K562 (cell line): ENCODE measurements around the gene LONRF3. TPM values are rescaled to one million over a fixed set of nuclear protein-coding genes. Genes with fewer than 3 reads are reported as not detected.

Experiments
- ATAC-seq: fragments of 200-7000 bp; cut with Tn5 transposase; 3 replicates; pipeline ENCODE4 v1.9.1; 2020; ENCODE audit warnings: moderate library complexity
- BruUV-seq: library from RNA; stranded (reverse); fragments of 400-500 nt; replicated peaks from 2 replicates; lab custom pipeline; 2021; lab: Mats Ljungman, UMichigan
- CTCF ChIA-PET: fragments of 300-600 bp; formaldehyde crosslinking; extraction: SDS; loops from one replicate; lab custom pipeline; 2021; ENCODE audit warnings: low intra/inter-chr PET ratio; lab: Yijun Ruan, JAX
- POLR2A ChIA-PET: fragments of 300-600, 350-650 bp; sonication (Branson Sonifier 250); formaldehyde crosslinking; extraction: SDS; loops from one replicate; lab custom pipeline; 2021; ENCODE audit warnings: antibody characterized with exemption, inconsistent platforms; lab: Yijun Ruan, JAX
- DNase-seq, 4 experiments: peaks; one replicate each; pipeline versions ENCODE4 v3.0.0 to v3.0.0-alpha.2; 2011 to 2018; ENCODE audit warnings: low spot score in 3 of 4, mixed read lengths in 3 of 4; ENCODE audit errors: extremely low read depth in 1 of 4
- FAIRE-seq: peaks from 2 replicates; lab custom pipeline; 2011; peaks lifted over from hg19 to GRCh38; lab: Jason Lieb, UNC
- H2AFZ ChIP-seq: 2 replicates; pipeline ENCODE4 v1.6.0; 2011; ENCODE audit warnings: low read depth, low read length, control low read depth, inconsistent platforms
- H3K27ac ChIP-seq: fragments of 200-600 bp; 3 replicates; pipeline ENCODE4 v1.8.0; 2011; ENCODE audit warnings: low read depth, mild to moderate bottlenecking, control low read depth, inconsistent platforms, low read length, moderate library complexity, mixed read lengths; ENCODE audit errors: extremely low read depth
- H3K27me3 ChIP-seq, 2 experiments: fragments of 300-600 bp in 1 of 2; 2 replicates in 1 of 2; 3 replicates in 1 of 2; pipeline versions ENCODE4 v1.6.0 to v1.8.0; 2011; ENCODE audit warnings: inconsistent platforms in 2 of 2, low read length in 2 of 2, mild to moderate bottlenecking in 1 of 2, mixed read lengths in 1 of 2, moderate library complexity in 1 of 2; ENCODE audit not compliant: control insufficient read depth in 2 of 2, insufficient read depth in 2 of 2
- H3K36me3 ChIP-seq: fragments of 300-600 bp; 3 replicates; pipeline ENCODE4 v1.8.0; 2011; ENCODE audit warnings: mild to moderate bottlenecking, low read length, inconsistent platforms; ENCODE audit not compliant: control insufficient read depth, insufficient read depth
- H3K4me1 ChIP-seq, 2 experiments: fragments of 200-600 bp in 1 of 2; replicated peaks in 1 of 2; 2 replicates in 1 of 2; 3 replicates in 1 of 2; pipeline versions ENCODE4 v1.5.1 to v1.8.0; 2011; ENCODE audit warnings: inconsistent platforms in 2 of 2, low read length in 2 of 2, mild to moderate bottlenecking in 1 of 2, mixed read lengths in 1 of 2, moderate library complexity in 1 of 2; ENCODE audit not compliant: control insufficient read depth in 2 of 2, insufficient read depth in 2 of 2
- H3K4me2 ChIP-seq: 2 replicates; pipeline ENCODE4 v1.6.1; 2011; ENCODE audit warnings: low read length, control low read depth, inconsistent platforms, mixed read lengths; ENCODE audit not compliant: insufficient read depth
- H3K4me3 ChIP-seq: fragments of 200-600 bp; sonication (generic), shearing (Covaris generic); 2 replicates; pipeline ENCODE4 v1.5.1; 2016; ENCODE audit warnings: control low read depth, inconsistent platforms
- H3K79me2 ChIP-seq: fragments of 200-600 bp; 3 replicates; pipeline ENCODE4 v1.8.0; 2011; ENCODE audit warnings: low read length, inconsistent platforms; ENCODE audit not compliant: control insufficient read depth, insufficient read depth
- H3K9ac ChIP-seq, 2 experiments: 2 replicates each; pipeline versions ENCODE4 v1.6.0 to v1.6.1; 2011; ENCODE audit warnings: low read depth in 2 of 2, low read length in 2 of 2, control low read depth in 1 of 2, inconsistent platforms in 1 of 2, mild to moderate bottlenecking in 1 of 2, mixed read lengths in 1 of 2; ENCODE audit not compliant: insufficient read depth in 1 of 2
- H3K9me1 ChIP-seq: one replicate; pipeline ENCODE4 v1.6.0; 2011; ENCODE audit warnings: inconsistent platforms, mild to moderate bottlenecking, low read length, moderate library complexity; ENCODE audit not compliant: control insufficient read depth, insufficient read depth
- H3K9me3 ChIP-seq: replicated peaks from 2 replicates; pipeline ENCODE4 v1.5.1; 2011; ENCODE audit warnings: low read depth, low read length, inconsistent platforms; ENCODE audit not compliant: control insufficient read depth, insufficient read depth
- H4K20me1 ChIP-seq: replicated peaks from 2 replicates; pipeline ENCODE4 v1.6.1; 2011; ENCODE audit warnings: low read length, inconsistent platforms, mixed read lengths; ENCODE audit not compliant: control insufficient read depth, insufficient read depth
- BCL6 ChIP-seq: fragments of 250-450 bp; sonication (Bioruptor Pico); IDR thresholded peaks from 2 replicates; pipeline ENCODE4 v1.4.0; 2020
- CHD1 ChIP-seq: fragments of 200-600 bp; sonication (generic); IDR thresholded peaks from one replicate; pipeline ENCODE4 v1.6.1; 2012; ENCODE audit warnings: mild to moderate bottlenecking, moderate library complexity, low read length, inconsistent platforms
- DDX20 ChIP-seq: fragments of 450-650 bp; IDR thresholded peaks from 2 replicates; pipeline ENCODE4 v1.6.1; 2016; ENCODE audit warnings: missing genetic modification characterization, low read depth, mild to moderate bottlenecking, missing compliant biosample characterization, moderate library complexity
- GATA2 ChIP-seq: sonication (generic); formaldehyde crosslinking; IDR thresholded peaks from 2 replicates; pipeline ENCODE4 v1.4.0; 2020; ENCODE audit warnings: mild to moderate bottlenecking, missing genetic modification reagents
- HDAC6 ChIP-seq: IDR thresholded peaks from 2 replicates; pipeline ENCODE4 v1.6.1; 2012; ENCODE audit warnings: low read depth, mild to moderate bottlenecking, control low read depth, inconsistent platforms, low read length, moderate library complexity
- MCM5 ChIP-seq: fragments of 450-650 bp; IDR thresholded peaks from 2 replicates; pipeline ENCODE4 v1.6.1; 2016; ENCODE audit warnings: low read depth
- NR2C1 ChIP-seq, 2 experiments: fragments of 450-650 bp; IDR thresholded peaks; 2 replicates each; pipeline ENCODE4 v1.6.1; 2017; ENCODE audit warnings: mild to moderate bottlenecking in 2 of 2, antibody characterized with exemption in 1 of 2, inconsistent platforms in 1 of 2, missing compliant biosample characterization in 1 of 2, missing genetic modification characterization in 1 of 2
- SREBF1 ChIP-seq: fragments of 150-350 bp; IDR thresholded peaks from 2 replicates; pipeline ENCODE4 v1.6.1; 2014; ENCODE audit warnings: antibody characterized with exemption, low read depth, low read length, borderline replicate concordance
- XRCC3 ChIP-seq: fragments of 450-650 bp; IDR thresholded peaks from 2 replicates; pipeline ENCODE4 v1.6.1; 2017; ENCODE audit warnings: mild to moderate bottlenecking, moderate library complexity
- ZZZ3 ChIP-seq: fragments of 450-650 bp; IDR thresholded peaks from 2 replicates; pipeline ENCODE4 v1.6.1; 2016; ENCODE audit warnings: antibody characterized with exemption, mild to moderate bottlenecking, moderate library complexity
- WGBS: fragments of 100-300 bp; shearing (Covaris generic); methylation state at CpG from one replicate; pipeline ENCODE4 v1.1.6; 2016; ENCODE audit warnings: low coverage, mixed read lengths; ENCODE audit not compliant: insufficient coverage; ENCODE audit errors: missing lambda C conversion rate; 5-methylcytosine and 5-hydroxymethylcytosine counted together
- in situ Hi-C: fragments of 300-500 bp; cut with MboI; formaldehyde crosslinking; loops from 4 replicates; pipeline ENCODE4 v1.15.0; 2018; ENCODE audit warnings: inconsistent platforms, mixed read lengths
- intact Hi-C: fragments of 100-400 bp; cut with micrococcal nuclease; formaldehyde crosslinking; loops from 2 replicates; pipeline ENCODE4 v1.14.2; 2022
- polyA plus RNA-seq, 8 experiments: library from polyadenylated mRNA; depleted of rRNA in 4 of 8; stranded (reverse) in 5 of 8; unstranded in 3 of 8; fragments of >200 nt; fragmentation: Nextera tagmentation in 2 of 8; fragmentation: Illumina TruSeq in 1 of 8; extraction: Ambion mirVana in 2 of 8; extraction: Trizol in 1 of 8; gene quantifications; 2 replicates each; pipeline versions ENCODE4 v1.2.1 to v1.2.3, GENCODE V29; 2011 to 2014; ENCODE audit warnings: inconsistent platforms in 1 of 8, missing spikeins in 1 of 8
- total RNA-seq, 7 experiments: library from RNA; depleted of rRNA in 6 of 7; stranded (reverse); fragments of >200 nt in 6 of 7; fragmentation: Illumina TruSeq in 2 of 7; extraction: Trizol in 2 of 7; gene quantifications; 2 replicates each; pipeline versions ENCODE4 v1.2.1 to v1.2.3, GENCODE V29; 2011 to 2021; ENCODE audit warnings: low replicate concordance in 1 of 7
- TF ChIP-seq, protein P1 (sequence below): fragments of 250-450 bp; sonication (Bioruptor Pico); IDR thresholded peaks from 2 replicates; pipeline ENCODE4 v1.5.0; 2021
- TF ChIP-seq, protein P2 (sequence below), 2 experiments: IDR thresholded peaks; 2 replicates each; pipeline ENCODE4 v1.6.1; 2012; ENCODE audit warnings: improper control_type of control experiment in 2 of 2, low read depth in 2 of 2, low read length in 2 of 2, borderline replicate concordance in 1 of 2
- TF ChIP-seq, protein P3 (sequence below): fragments of 250-450 bp; sonication (Bioruptor Pico); IDR thresholded peaks from 2 replicates; pipeline ENCODE4 v1.6.1; 2021; ENCODE audit warnings: mild to moderate bottlenecking
- TF ChIP-seq, protein P4 (sequence below): sonication (generic); formaldehyde crosslinking; IDR thresholded peaks from 2 replicates; pipeline ENCODE4 v1.8.0; 2022; ENCODE audit warnings: mild to moderate bottlenecking, missing genetic modification reagents

The LONRF3 gene
- total and polyA plus RNA-seq, 9 of the 15 experiments (the other 6 are each of a cell fraction or from before 2014, with no cell fraction given), result 1.3 to 22.0 (median 8.7) TPM

DNA sequence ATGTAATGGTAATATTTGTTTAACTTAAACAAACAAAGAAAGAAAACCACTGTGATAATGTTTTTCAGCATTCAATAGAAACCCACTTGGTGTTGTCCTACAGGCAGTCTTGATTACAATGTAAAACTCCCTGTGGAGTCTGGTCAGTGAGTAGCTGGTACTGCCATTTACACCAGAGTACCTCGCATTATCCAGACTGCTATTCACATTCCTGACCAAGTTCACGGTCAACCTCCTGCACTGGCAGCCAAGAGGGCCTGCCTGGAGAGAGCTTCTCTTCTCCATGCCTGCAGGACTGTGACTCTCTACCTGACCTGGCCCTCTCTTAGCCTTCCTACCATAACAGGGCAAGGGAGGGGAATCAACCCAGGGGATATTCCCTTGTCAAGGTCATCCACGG, 2.9 kb upstream of the LONRF3 start:
- ATAC-seq (no peak), DNase-seq (no peak), FAIRE-seq (no peak)
- H3K9ac ChIP-seq, result no peak overlapping the region
- peaks cover 23% of the 10 kb centered on the region for H3K79me2 ChIP-seq
- no peaks in the 10 kb centered on the region for H4K20me1 ChIP-seq
- H3K27ac ChIP-seq, result no peak overlapping the region
- no peak overlapping the region for H2AFZ ChIP-seq
- no peak overlapping the region for H3K4me2 ChIP-seq
- H3K36me3 ChIP-seq, result no peaks in the 10 kb centered on the region
- no peaks in the 10 kb centered on the region for H3K9me1 ChIP-seq
- WGBS, result 20% methylated on average over 3 of the region's 3 CpGs
- no peak overlapping the region for H3K4me3 ChIP-seq
- H3K27me3 ChIP-seq, result peaks cover 0 to 14% of the 10 kb centered on the region in 2 experiments; a peak in 2 of 5 replicates
- H3K4me1 ChIP-seq, result peaks cover 2 to 34% of the 10 kb centered on the region in 2 experiments; a peak in 3 of 5 replicates
- CTCF ChIA-PET, result no interaction called here
- TF ChIP-seq SREBF1 (no peak), DDX20 (tag) (no peak), HDAC6 (no peak), XRCC3 (no peak), ZZZ3 (no peak), NR2C1 (IDR thresholded peaks at IDR 0.05) (no peak), NR2C1 (tag; IDR thresholded peaks at IDR 0.05) (no peak), BCL6 (CRISPR knock-in tag) (no peak), GATA2 (CRISPR knock-in tag) (no peak), MCM5 (no peak), CHD1 (no peak)
- TF ChIP-seq, protein P1, sequence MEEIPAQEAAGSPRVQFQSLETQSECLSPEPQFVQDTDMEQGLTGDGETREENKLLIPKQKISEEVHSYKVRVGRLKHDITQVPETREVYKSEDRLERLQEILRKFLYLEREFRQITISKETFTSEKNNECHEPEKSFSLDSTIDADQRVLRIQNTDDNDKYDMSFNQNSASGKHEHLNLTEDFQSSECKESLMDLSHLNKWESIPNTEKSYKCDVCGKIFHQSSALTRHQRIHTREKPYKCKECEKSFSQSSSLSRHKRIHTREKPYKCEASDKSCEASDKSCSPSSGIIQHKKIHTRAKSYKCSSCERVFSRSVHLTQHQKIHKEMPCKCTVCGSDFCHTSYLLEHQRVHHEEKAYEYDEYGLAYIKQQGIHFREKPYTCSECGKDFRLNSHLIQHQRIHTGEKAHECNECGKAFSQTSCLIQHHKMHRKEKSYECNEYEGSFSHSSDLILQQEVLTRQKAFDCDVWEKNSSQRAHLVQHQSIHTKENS (CRISPR knock-in tag), result no peak
- TF ChIP-seq, protein P2, sequence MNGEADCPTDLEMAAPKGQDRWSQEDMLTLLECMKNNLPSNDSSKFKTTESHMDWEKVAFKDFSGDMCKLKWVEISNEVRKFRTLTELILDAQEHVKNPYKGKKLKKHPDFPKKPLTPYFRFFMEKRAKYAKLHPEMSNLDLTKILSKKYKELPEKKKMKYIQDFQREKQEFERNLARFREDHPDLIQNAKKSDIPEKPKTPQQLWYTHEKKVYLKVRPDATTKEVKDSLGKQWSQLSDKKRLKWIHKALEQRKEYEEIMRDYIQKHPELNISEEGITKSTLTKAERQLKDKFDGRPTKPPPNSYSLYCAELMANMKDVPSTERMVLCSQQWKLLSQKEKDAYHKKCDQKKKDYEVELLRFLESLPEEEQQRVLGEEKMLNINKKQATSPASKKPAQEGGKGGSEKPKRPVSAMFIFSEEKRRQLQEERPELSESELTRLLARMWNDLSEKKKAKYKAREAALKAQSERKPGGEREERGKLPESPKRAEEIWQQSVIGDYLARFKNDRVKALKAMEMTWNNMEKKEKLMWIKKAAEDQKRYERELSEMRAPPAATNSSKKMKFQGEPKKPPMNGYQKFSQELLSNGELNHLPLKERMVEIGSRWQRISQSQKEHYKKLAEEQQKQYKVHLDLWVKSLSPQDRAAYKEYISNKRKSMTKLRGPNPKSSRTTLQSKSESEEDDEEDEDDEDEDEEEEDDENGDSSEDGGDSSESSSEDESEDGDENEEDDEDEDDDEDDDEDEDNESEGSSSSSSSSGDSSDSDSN (IDR thresholded peaks at IDR 0.05; ENCODE audit: borderline replicate concordance in 1 of 2, low read depth in 2 of 2, low read length in 2 of 2), result no peak
- TF ChIP-seq, protein P3, sequence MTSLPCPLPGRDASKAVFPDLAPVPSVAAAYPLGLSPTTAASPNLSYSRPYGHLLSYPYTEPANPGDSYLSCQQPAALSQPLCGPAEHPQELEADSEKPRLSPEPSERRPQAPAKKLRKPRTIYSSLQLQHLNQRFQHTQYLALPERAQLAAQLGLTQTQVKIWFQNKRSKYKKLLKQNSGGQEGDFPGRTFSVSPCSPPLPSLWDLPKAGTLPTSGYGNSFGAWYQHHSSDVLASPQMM (CRISPR knock-in tag), result no peak
- TF ChIP-seq, protein P4, sequence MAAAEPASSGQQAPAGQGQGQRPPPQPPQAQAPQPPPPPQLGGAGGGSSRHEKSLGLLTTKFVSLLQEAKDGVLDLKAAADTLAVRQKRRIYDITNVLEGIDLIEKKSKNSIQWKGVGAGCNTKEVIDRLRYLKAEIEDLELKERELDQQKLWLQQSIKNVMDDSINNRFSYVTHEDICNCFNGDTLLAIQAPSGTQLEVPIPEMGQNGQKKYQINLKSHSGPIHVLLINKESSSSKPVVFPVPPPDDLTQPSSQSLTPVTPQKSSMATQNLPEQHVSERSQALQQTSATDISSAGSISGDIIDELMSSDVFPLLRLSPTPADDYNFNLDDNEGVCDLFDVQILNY (CRISPR knock-in tag), result no peak
- POLR2A ChIA-PET, result interaction anchor here (0.5 kb wide), 1 partner anchor 19 kb away, joined by 3 read pairs; no protein-coding TSS in a partner anchor
- H3K9me3 ChIP-seq, result no peaks in the 10 kb centered on the region
- intact Hi-C loops (no loop called here), in situ Hi-C loops (no loop called here)
- BruUV-seq, result no TSS peak
